NT2/D1 (cell line): ENCODE results near the gene PPP1R26.

Experiments
- SUZ12 ChIP-seq: IDR thresholded peaks from 2 replicates; pipeline ENCODE4 v1.6.1; 2011; ENCODE audit not compliant: insufficient read length, insufficient read depth; ENCODE audit errors: extremely low read depth
- YY1 ChIP-seq: IDR thresholded peaks from 2 replicates; pipeline ENCODE4 v1.6.1; 2011; ENCODE audit not compliant: insufficient read length, insufficient read depth
- ZNF274 ChIP-seq: IDR thresholded peaks from 2 replicates; pipeline ENCODE4 v1.6.1; 2011; ENCODE audit warnings: mild to moderate bottlenecking, low read depth, low read length

GRCh38 chr9:135522931-135523330, 43.3 kb downstream of the PPP1R26 start:
- TF ChIP-seq ZNF274 (no peak), YY1 (no peak), SUZ12 (no peak)
